ENCODE measurements around the gene F8.

F8 gene

DNA sequence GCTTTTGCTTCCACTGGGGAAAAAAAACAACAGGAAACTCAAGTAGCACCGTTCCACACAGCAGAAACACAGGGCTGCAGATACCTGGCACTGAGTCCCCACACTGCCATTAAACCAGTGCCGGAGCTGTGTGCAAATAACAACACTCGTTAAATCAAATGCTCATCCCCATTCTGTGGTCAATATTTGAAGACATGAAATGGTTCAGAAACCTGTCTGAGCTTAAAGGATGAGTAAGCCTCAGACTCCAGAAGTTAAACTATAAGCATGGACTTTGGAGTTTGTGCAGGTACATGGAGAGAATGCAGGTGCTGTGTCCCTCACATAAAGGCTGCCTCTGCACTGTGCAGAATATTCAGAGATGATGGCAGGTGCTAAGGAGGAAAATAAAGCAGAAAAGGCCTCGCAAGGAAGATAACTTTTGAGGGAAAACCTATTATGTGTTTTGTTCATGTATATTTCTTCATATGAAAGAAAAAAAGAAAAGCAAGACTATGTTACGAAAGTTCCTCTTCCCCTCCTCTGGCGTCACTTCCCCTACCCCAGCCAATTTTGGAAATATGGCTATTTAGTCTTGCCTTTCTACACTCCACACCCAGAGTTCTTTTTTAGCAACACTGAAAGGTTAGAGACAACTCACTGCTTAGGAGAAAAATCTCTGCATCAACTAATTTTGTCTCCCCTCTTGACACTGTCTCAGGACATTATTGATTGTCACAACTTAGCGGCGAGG lies 221.9 kb downstream of the F8 start:
- Histone ChIP-seq H3K4me2 (ENCODE audit: low read length) (no peak overlapping the region), H3K9me2 (ENCODE audit: low read depth, low read length) (no peaks in the 10 kb centered on the region), H3K4me3 (ENCODE audit: low read depth, low read length, poor library complexity, severe bottlenecking) (no peak overlapping the region), H3K9me3 (ENCODE audit: low read length) (no peaks in the 10 kb centered on the region), H3K4me1 (ENCODE audit: insufficient read depth, low read length, severe bottlenecking) (peaks cover 16% of the 10 kb centered on the region), H3F3A (ENCODE audit: insufficient read depth, low read length) (no peaks in the 10 kb centered on the region), H3K27ac (ENCODE audit: low read depth, low read length, poor library complexity, severe bottlenecking) (no peak overlapping the region), H3K79me2 (ENCODE audit: insufficient read depth, low read length) (no peaks in the 10 kb centered on the region), H3K27me3 (ENCODE audit: insufficient read depth, low read length) (no peaks in the 10 kb centered on the region), H4K20me1 (ENCODE audit: insufficient read depth, low read length) (no peaks in the 10 kb centered on the region), H3K36me3 (ENCODE audit: insufficient read depth, low read length) (no peaks in the 10 kb centered on the region), H2AFZ (ENCODE audit: low read length) (no peak overlapping the region), H3K9ac (ENCODE audit: low read length) (no peak overlapping the region)
- no peak for TF ChIP-seq EZH2 (IDR thresholded peaks at IDR 0.05; ENCODE audit: borderline replicate concordance, low read length)

DNA sequence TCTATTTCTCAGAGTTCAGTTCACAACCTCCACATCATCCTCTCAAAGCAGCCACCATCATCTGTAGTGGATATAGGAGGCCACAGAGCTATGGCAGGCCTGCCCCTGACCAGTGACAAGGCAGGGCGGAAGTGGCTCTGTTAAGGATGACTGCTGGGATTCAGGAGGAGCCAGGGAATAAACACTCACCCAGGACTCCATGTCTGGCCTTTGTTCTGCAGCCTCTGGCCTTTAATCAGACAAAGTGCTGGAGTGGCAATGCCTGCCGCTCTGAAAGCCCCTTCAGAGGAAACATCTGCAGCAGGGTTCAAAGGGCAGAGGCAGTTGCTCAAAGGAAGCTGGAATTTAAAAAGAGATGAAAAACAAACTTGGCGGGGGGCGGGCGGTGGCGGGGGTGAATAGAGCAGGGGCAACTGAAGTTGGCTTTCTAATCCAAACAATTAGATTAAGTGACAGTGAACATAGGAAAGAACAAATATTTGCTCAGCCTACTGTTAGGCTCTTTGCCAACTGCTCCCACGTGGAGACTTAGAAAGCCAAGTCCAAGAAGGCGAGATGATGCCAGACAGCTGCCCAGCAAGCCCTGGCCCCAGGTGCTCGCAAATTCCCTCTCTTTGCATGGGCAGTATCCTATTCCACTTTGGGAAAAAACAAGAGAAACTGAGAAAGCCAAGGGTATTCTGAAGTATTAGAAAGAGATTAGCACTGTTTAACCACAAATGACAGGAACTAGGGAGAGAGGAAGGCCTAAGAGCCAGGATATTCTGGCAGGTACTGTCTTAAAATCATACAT lies 222.8 kb downstream of the F8 start:
- H3F3A ChIP-seq (ENCODE audit: insufficient read depth, low read length): no peaks in the 10 kb centered on the region
- no peaks in the 10 kb centered on the region for H4K20me1 ChIP-seq (ENCODE audit: insufficient read depth, low read length)
- H3K27ac ChIP-seq (ENCODE audit: low read depth, low read length, poor library complexity, severe bottlenecking): no peak overlapping the region
- no peak overlapping the region for H3K9ac ChIP-seq (ENCODE audit: low read length)
- no peaks in the 10 kb centered on the region for H3K36me3 ChIP-seq (ENCODE audit: insufficient read depth, low read length)
- H3K9me3 ChIP-seq (ENCODE audit: low read length): no peaks in the 10 kb centered on the region
- H3K4me2 ChIP-seq (ENCODE audit: low read length): no peak overlapping the region
- H3K27me3 ChIP-seq (ENCODE audit: insufficient read depth, low read length): no peaks in the 10 kb centered on the region
- H3K4me1 ChIP-seq (ENCODE audit: insufficient read depth, low read length, severe bottlenecking): peaks cover 10% of the 10 kb centered on the region
- TF ChIP-seq, protein P1, sequence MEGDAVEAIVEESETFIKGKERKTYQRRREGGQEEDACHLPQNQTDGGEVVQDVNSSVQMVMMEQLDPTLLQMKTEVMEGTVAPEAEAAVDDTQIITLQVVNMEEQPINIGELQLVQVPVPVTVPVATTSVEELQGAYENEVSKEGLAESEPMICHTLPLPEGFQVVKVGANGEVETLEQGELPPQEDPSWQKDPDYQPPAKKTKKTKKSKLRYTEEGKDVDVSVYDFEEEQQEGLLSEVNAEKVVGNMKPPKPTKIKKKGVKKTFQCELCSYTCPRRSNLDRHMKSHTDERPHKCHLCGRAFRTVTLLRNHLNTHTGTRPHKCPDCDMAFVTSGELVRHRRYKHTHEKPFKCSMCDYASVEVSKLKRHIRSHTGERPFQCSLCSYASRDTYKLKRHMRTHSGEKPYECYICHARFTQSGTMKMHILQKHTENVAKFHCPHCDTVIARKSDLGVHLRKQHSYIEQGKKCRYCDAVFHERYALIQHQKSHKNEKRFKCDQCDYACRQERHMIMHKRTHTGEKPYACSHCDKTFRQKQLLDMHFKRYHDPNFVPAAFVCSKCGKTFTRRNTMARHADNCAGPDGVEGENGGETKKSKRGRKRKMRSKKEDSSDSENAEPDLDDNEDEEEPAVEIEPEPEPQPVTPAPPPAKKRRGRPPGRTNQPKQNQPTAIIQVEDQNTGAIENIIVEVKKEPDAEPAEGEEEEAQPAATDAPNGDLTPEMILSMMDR (IDR thresholded peaks at IDR 0.05; ENCODE audit: low read length): no peak
- TF ChIP-seq EZH2 (IDR thresholded peaks at IDR 0.05; ENCODE audit: borderline replicate concordance, low read length): no peak
- H3K9me2 ChIP-seq (ENCODE audit: low read depth, low read length): no peaks in the 10 kb centered on the region
- H3K4me3 ChIP-seq (ENCODE audit: low read depth, low read length, poor library complexity, severe bottlenecking): no peak overlapping the region
- H3K79me2 ChIP-seq (ENCODE audit: insufficient read depth, low read length): no peaks in the 10 kb centered on the region
- H2AFZ ChIP-seq (ENCODE audit: low read length): no peak overlapping the region

DNA sequence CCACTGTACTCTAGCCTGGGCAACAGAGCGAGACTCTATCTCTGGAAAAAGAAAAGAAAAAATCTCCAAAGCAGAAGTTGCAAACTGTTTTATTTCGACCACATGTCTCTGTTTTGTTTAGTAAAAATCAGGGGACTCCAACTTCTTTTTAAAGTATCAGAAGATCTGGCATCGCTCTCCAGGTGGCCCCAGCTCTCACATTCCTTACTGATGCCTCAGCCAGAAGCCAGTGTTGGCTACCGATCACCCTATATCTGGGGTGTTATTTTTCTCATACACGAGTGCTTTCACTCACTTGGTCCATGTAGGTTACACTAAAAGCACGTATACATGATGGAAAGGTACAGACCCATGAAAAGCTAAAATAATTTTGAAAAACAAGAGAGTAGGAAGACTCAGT lies 225.5 kb downstream of the F8 start:
- Histone ChIP-seq H3K27ac (ENCODE audit: low read depth, low read length, poor library complexity, severe bottlenecking) (no peak overlapping the region), H4K20me1 (ENCODE audit: insufficient read depth, low read length) (no peaks in the 10 kb centered on the region), H3K27me3 (ENCODE audit: insufficient read depth, low read length) (no peaks in the 10 kb centered on the region), H3K36me3 (ENCODE audit: insufficient read depth, low read length) (no peaks in the 10 kb centered on the region), H3K79me2 (ENCODE audit: insufficient read depth, low read length) (no peaks in the 10 kb centered on the region), H3F3A (ENCODE audit: insufficient read depth, low read length) (no peaks in the 10 kb centered on the region), H3K4me3 (ENCODE audit: low read depth, low read length, poor library complexity, severe bottlenecking) (no peak overlapping the region), H3K9me3 (ENCODE audit: low read length) (no peaks in the 10 kb centered on the region), H3K9me2 (ENCODE audit: low read depth, low read length) (no peaks in the 10 kb centered on the region), H3K9ac (ENCODE audit: low read length) (no peak overlapping the region), H2AFZ (ENCODE audit: low read length) (no peak overlapping the region), H3K4me2 (ENCODE audit: low read length) (no peak overlapping the region), H3K4me1 (ENCODE audit: insufficient read depth, low read length, severe bottlenecking) (peaks cover 10% of the 10 kb centered on the region)
- TF ChIP-seq, protein P1 (IDR thresholded peaks at IDR 0.05; ENCODE audit: low read length): no peak
- TF ChIP-seq EZH2 (IDR thresholded peaks at IDR 0.05; ENCODE audit: borderline replicate concordance, low read length): no peak
